HEK293 (cell line): ENCODE data around the gene CCDC187.
A peak's percentile ranks its signal among the peaks of the same experiment; 100 is the strongest.

Experiments used
- CTCF ChIA-PET: fragments of 350-600 bp; formaldehyde crosslinking; extraction: SDS; loops from one replicate; lab custom pipeline; 2021; ENCODE audit warnings: antibody characterized with exemption; lab: Yijun Ruan, JAX
- POLR2A ChIA-PET: fragments of 300-600 bp; formaldehyde crosslinking; extraction: SDS; loops from one replicate; lab custom pipeline; 2020; ENCODE audit warnings: antibody characterized with exemption, inconsistent platforms; lab: Yijun Ruan, JAX
- H3K27ac ChIP-seq: fragments of 200-500 bp; sonication (Bioruptor generic); 2 replicates; pipeline ENCODE4 v1.5.1; 2014; ENCODE audit warnings: low read depth, low read length, control low read depth, inconsistent platforms; ENCODE audit errors: extremely low read depth
- H3K36me3 ChIP-seq, 2 experiments: fragments of 200-500 bp in 1 of 2; sonication (Bioruptor generic) in 1 of 2; 1 replicate in 1 of 2; 2 replicates in 1 of 2; pipeline ENCODE4 v1.5.1; 2014 to 2017; ENCODE audit warnings: inconsistent platforms in 2 of 2, low read length in 2 of 2; ENCODE audit not compliant: control insufficient read depth in 2 of 2, insufficient read depth in 1 of 2
- H3K4me1 ChIP-seq: fragments of 200-500 bp; sonication (Bioruptor generic); 2 replicates; pipeline ENCODE4 v1.5.1; 2014; ENCODE audit warnings: mild to moderate bottlenecking, low read length, inconsistent platforms; ENCODE audit not compliant: control insufficient read depth, insufficient read depth
- H3K4me3 ChIP-seq: 2 replicates; pipeline ENCODE4 v1.5.1; 2011; ENCODE audit warnings: low read depth, mild to moderate bottlenecking, control low read depth, low read length, moderate library complexity
- H3K9me3 ChIP-seq: fragments of 200-500 bp; sonication (Bioruptor generic); 2 replicates; pipeline ENCODE4 v1.5.1; 2014; ENCODE audit warnings: low read depth, low read length, inconsistent platforms; ENCODE audit not compliant: control insufficient read depth, insufficient read depth
- ATF2 ChIP-seq: fragments of 450-650 bp; formaldehyde crosslinking; IDR thresholded peaks from 2 replicates; pipeline ENCODE4 v1.5.1; 2016; ENCODE audit warnings: missing biosample characterization, missing genetic modification characterization, low read depth
- CTCF ChIP-seq: fragments of 450-650 bp; formaldehyde crosslinking; IDR thresholded peaks from 2 replicates; pipeline ENCODE4 v1.5.1; 2016; ENCODE audit warnings: missing biosample characterization, missing genetic modification characterization
- GLIS1 ChIP-seq: fragments of 450-650 bp; formaldehyde crosslinking; IDR thresholded peaks from 2 replicates; pipeline ENCODE4 v1.5.1; 2016; ENCODE audit warnings: missing biosample characterization, missing genetic modification characterization
- KLF8 ChIP-seq: fragments of 450-650 bp; formaldehyde crosslinking; IDR thresholded peaks from 2 replicates; pipeline ENCODE4 v1.5.1; 2016; ENCODE audit warnings: missing biosample characterization, missing genetic modification characterization
- PRDM1 ChIP-seq: fragments of 450-650 bp; formaldehyde crosslinking; IDR thresholded peaks from 2 replicates; pipeline ENCODE4; 2016; ENCODE audit warnings: missing biosample characterization, missing genetic modification characterization
- PRDM6 ChIP-seq: fragments of 450-650 bp; formaldehyde crosslinking; IDR thresholded peaks from 2 replicates; pipeline ENCODE4 v1.5.1; 2017; ENCODE audit warnings: missing biosample characterization, missing genetic modification characterization
- RBAK ChIP-seq: fragments of 450-650 bp; formaldehyde crosslinking; IDR thresholded peaks from 2 replicates; pipeline ENCODE4 v1.5.1; 2016; ENCODE audit warnings: missing biosample characterization, missing genetic modification characterization
- WT1 ChIP-seq: fragments of 450-650 bp; formaldehyde crosslinking; IDR thresholded peaks from 2 replicates; pipeline ENCODE4 v1.5.1; 2016; ENCODE audit warnings: missing biosample characterization, missing genetic modification characterization
- YY2 ChIP-seq: fragments of 450-650 bp; formaldehyde crosslinking; IDR thresholded peaks from 2 replicates; pipeline ENCODE4 v1.5.1; 2016; ENCODE audit warnings: missing biosample characterization, missing genetic modification characterization
- ZBTB48 ChIP-seq: fragments of 450-650 bp; formaldehyde crosslinking; IDR thresholded peaks from 2 replicates; pipeline ENCODE4 v1.5.1; 2016; ENCODE audit warnings: missing biosample characterization, missing genetic modification characterization
- ZBTB7A ChIP-seq: fragments of 450-650 bp; formaldehyde crosslinking; IDR thresholded peaks from 2 replicates; pipeline ENCODE4 v1.5.1; 2016; ENCODE audit warnings: low read depth, missing biosample characterization, missing genetic modification characterization
- ZFHX2 ChIP-seq: fragments of 450-650 bp; formaldehyde crosslinking; conservative IDR thresholded peaks from 2 replicates; pipeline ENCODE4 v1.5.1; 2016; ENCODE audit warnings: missing biosample characterization, missing genetic modification characterization
- ZNF148 ChIP-seq: fragments of 450-650 bp; formaldehyde crosslinking; IDR thresholded peaks from 2 replicates; pipeline ENCODE4 v1.5.0; 2017; ENCODE audit warnings: missing biosample characterization, missing genetic modification characterization, borderline replicate concordance
- ZNF18 ChIP-seq: fragments of 450-650 bp; formaldehyde crosslinking; IDR thresholded peaks from 2 replicates; pipeline ENCODE4 v1.5.1; 2016; ENCODE audit warnings: missing biosample characterization, missing genetic modification characterization
- ZNF2 ChIP-seq: fragments of 450-650 bp; formaldehyde crosslinking; IDR thresholded peaks from 2 replicates; pipeline ENCODE4 v1.5.1; 2016; ENCODE audit warnings: missing biosample characterization, missing genetic modification characterization
- ZNF211 ChIP-seq: fragments of 450-650 bp; formaldehyde crosslinking; IDR thresholded peaks from 2 replicates; pipeline ENCODE4 v1.5.1; 2016; ENCODE audit warnings: low read depth, missing biosample characterization, missing genetic modification characterization
- ZNF24 ChIP-seq: fragments of 450-650 bp; formaldehyde crosslinking; IDR thresholded peaks from 2 replicates; pipeline ENCODE4 v1.5.1; 2016; ENCODE audit warnings: missing biosample characterization, missing genetic modification characterization
- ZNF311 ChIP-seq: fragments of 450-650 bp; formaldehyde crosslinking; IDR thresholded peaks from 2 replicates; pipeline ENCODE4 v1.5.1; 2017; ENCODE audit warnings: missing biosample characterization, missing genetic modification characterization, borderline replicate concordance
- ZNF335 ChIP-seq: fragments of 450-650 bp; formaldehyde crosslinking; conservative IDR thresholded peaks from 2 replicates; pipeline ENCODE4 v1.5.1; 2016; ENCODE audit warnings: missing biosample characterization, missing genetic modification characterization
- ZNF473 ChIP-seq: fragments of 450-650 bp; formaldehyde crosslinking; IDR thresholded peaks from 2 replicates; pipeline ENCODE4 v1.5.1; 2017; ENCODE audit warnings: missing biosample characterization, missing genetic modification characterization
- ZNF560 ChIP-seq: fragments of 450-650 bp; formaldehyde crosslinking; IDR thresholded peaks from 2 replicates; pipeline ENCODE4 v1.5.1; 2017; ENCODE audit warnings: missing biosample characterization, missing genetic modification characterization, borderline replicate concordance
- ZNF561 ChIP-seq: fragments of 450-650 bp; IDR thresholded peaks from 2 replicates; pipeline ENCODE4 v1.5.1; 2018; ENCODE audit warnings: missing biosample characterization, missing genetic modification characterization, borderline replicate concordance
- ZNF596 ChIP-seq: fragments of 450-650 bp; IDR thresholded peaks from 2 replicates; pipeline ENCODE4 v1.5.0; 2018; ENCODE audit warnings: missing biosample characterization, mild to moderate bottlenecking, missing genetic modification characterization, moderate library complexity
- ZNF623 ChIP-seq: fragments of 450-650 bp; formaldehyde crosslinking; IDR thresholded peaks from 2 replicates; pipeline ENCODE4 v1.5.1; 2016; ENCODE audit warnings: missing biosample characterization, missing genetic modification characterization
- ZNF658 ChIP-seq: fragments of 450-650 bp; formaldehyde crosslinking; IDR thresholded peaks from 2 replicates; pipeline ENCODE4; 2016; ENCODE audit warnings: missing biosample characterization, missing genetic modification characterization
- ZNF670 ChIP-seq: fragments of 450-650 bp; formaldehyde crosslinking; IDR thresholded peaks from 2 replicates; pipeline ENCODE4 v1.5.1; 2016; ENCODE audit warnings: missing biosample characterization, missing genetic modification characterization, low read depth
- ZNF677 ChIP-seq: fragments of 450-650 bp; IDR thresholded peaks from 2 replicates; pipeline ENCODE4 v1.5.0; 2018; ENCODE audit warnings: missing biosample characterization, mild to moderate bottlenecking, missing genetic modification characterization, moderate library complexity
- ZNF707 ChIP-seq: fragments of 450-650 bp; formaldehyde crosslinking; IDR thresholded peaks from 2 replicates; pipeline ENCODE4 v1.5.1; 2016; ENCODE audit warnings: missing biosample characterization, missing genetic modification characterization
- ZSCAN5A ChIP-seq: fragments of 450-650 bp; formaldehyde crosslinking; IDR thresholded peaks from 2 replicates; pipeline ENCODE4 v1.5.1; 2016; ENCODE audit warnings: missing biosample characterization, missing genetic modification characterization

The CCDC187 gene

GRCh38 chr9:136309806-136310220 is 5.9 kb upstream of the CCDC187 start:
- ChIA-PET CTCF (no interaction called here), POLR2A (no interaction called here)
- Histone ChIP-seq H3K36me3 (no peaks in the 10 kb centered on the region), H3K27ac (no peak overlapping the region), H3K4me1 (no peaks in the 10 kb centered on the region), H3K9me3 (no peaks in the 10 kb centered on the region), H3K4me3 (no peak overlapping the region)
- TF ChIP-seq ZNF677 (tag by site-specific recombination) (no peak), ZNF148 (tag by site-specific recombination) (0 out of 2 replicates have a peak, but pooled peaks have one; percentile 34), ZSCAN5A (0 out of 2 replicates have a peak, but pooled peaks have one; percentile 11), ZNF211 (tag by site-specific recombination) (0 out of 2 replicates have a peak, but pooled peaks have one; percentile 4), ZNF707 (tag by site-specific recombination) (peak; percentile 18; the same call in 1 of the 2 replicates), GLIS1 (tag by site-specific recombination) (no peak), ZBTB7A (tag by site-specific recombination) (peak; percentile 71; the same call in 1 of the 2 replicates), CTCF (tag by site-specific recombination) (no peak), ATF2 (tag by site-specific recombination) (no peak), ZNF596 (tag by site-specific recombination) (no peak), PRDM1 (tag by site-specific recombination) (no peak), WT1 (no peak), ZNF2 (tag by site-specific recombination) (peak; percentile 87), ZNF311 (tag by site-specific recombination) (peak; percentile 87; the same call in 1 of the 2 replicates), YY2 (tag by site-specific recombination) (peak; percentile 34; the same call in 1 of the 2 replicates), ZNF670 (tag by site-specific recombination) (peak; percentile 77; the same call in 1 of the 2 replicates), ZNF18 (tag by site-specific recombination) (peak; percentile 58; the same call in 1 of the 2 replicates), ZNF335 (tag by site-specific recombination) (no peak), ZNF623 (no peak), PRDM6 (tag by site-specific recombination) (no peak), ZNF560 (tag by site-specific recombination) (no peak), RBAK (tag by site-specific recombination) (no peak), ZNF24 (tag by site-specific recombination) (no peak), ZNF561 (tag by site-specific recombination) (no peak), KLF8 (tag by site-specific recombination) (peak; percentile 25; the same call in 1 of the 2 replicates), ZBTB48 (no peak), ZNF658 (tag by site-specific recombination) (no peak), ZNF473 (tag by site-specific recombination) (peak; percentile 62; the same call in 1 of the 2 replicates), ZFHX2 (tag by site-specific recombination) (peak; percentile 48)
